ENCODE measurements around the gene ERFE. TPM values are rescaled to one million over a fixed set of nuclear protein-coding genes. Genes with fewer than 3 reads are reported as not detected.

ERFE gene
- total and polyA plus RNA-seq, 2 of the 13 experiments (the other 11 are each of a cell fraction or from before 2014, with no cell fraction given), result 0.09 TPM; not detected in 1

DNA sequence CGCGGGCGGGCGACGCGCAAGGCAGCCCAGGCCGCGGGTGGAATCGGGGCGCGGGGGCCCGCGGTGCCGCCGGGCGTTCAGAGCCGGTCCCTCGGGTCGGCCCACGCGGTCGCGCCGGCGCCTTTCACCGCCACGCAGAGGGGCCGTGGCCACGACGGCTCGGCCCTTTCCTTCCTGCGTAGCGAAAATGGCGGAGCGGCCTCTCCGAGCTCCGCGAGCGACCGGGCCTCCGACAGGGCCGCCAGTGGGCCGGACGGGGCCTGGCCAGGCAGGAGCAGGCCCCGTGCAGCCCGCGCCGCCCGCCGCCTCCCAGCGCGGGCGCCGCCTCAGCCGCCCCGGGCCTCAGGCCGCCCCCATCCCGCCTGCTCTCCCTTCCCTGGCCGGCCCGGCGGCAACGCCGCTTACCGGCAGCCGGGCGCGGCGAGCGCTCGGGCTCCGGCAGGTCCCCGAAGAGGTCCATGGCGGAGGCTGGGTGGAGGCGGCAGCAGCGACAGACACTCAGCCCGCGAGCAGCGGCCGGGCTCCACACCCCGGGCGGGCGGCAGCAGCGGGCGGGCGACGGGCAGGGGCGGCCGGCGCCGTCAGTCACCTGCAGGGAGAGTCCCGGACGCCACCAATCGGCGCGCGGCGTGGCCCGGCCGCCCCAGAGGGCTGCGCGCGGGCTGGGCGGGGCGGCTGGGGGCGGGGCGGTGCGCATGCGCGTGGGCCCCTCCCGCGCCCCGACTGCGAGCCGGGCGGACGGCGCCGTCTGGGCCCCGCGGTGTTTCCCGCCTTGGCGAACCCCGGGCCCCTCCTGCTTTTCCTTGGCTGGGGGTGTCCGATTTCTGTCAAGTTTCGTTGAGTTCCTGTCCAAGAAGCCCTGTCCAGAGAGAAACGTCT, 44.6 kb downstream of the ERFE start, which contains the start of gene ILKAP (continued):
- TF ChIP-seq MAFK (conservative IDR thresholded peaks at IDR 0.05 in 1 of 2, IDR thresholded peaks at IDR 0.05 in 1 of 2; ENCODE audit: low read length in 2 of 2), result no peak
- TF ChIP-seq ZNF670 (CRISPR knock-in tag; IDR thresholded peaks at IDR 0.05; ENCODE audit: borderline replicate concordance), result peak; percentile 5; the same call in 1 of the 2 replicates
- no peak for TF ChIP-seq ZMYM2 (CRISPR knock-in tag; IDR thresholded peaks at IDR 0.05)
- TF ChIP-seq MAX (IDR thresholded peaks at IDR 0.05), result peak; percentile 87
- peak; percentile 92 for TF ChIP-seq ZFY (CRISPR knock-in tag; IDR thresholded peaks at IDR 0.05)
- TF ChIP-seq ZNF749 (CRISPR knock-in tag; IDR thresholded peaks at IDR 0.05; ENCODE audit: borderline replicate concordance), result 0 out of 2 replicates have a peak, but pooled peaks have one; percentile 45
- no peak for TF ChIP-seq SYNCRIP (IDR thresholded peaks at IDR 0.05; ENCODE audit: insufficient read depth, low read depth, low read length)
- no peak for TF ChIP-seq RELA (CRISPR knock-in tag; IDR thresholded peaks at IDR 0.05)
- TF ChIP-seq ARNT2 (CRISPR knock-in tag; IDR thresholded peaks at IDR 0.05; ENCODE audit: low read depth), result peak; percentile 90
- TF ChIP-seq NONO (IDR thresholded peaks at IDR 0.05), result no peak
- 0 out of 2 replicates have a peak, but pooled peaks have one; percentile 33 for TF ChIP-seq NONO (CRISPR knock-in tag; conservative IDR thresholded peaks at IDR 0.05)
- TF ChIP-seq, protein P1, sequence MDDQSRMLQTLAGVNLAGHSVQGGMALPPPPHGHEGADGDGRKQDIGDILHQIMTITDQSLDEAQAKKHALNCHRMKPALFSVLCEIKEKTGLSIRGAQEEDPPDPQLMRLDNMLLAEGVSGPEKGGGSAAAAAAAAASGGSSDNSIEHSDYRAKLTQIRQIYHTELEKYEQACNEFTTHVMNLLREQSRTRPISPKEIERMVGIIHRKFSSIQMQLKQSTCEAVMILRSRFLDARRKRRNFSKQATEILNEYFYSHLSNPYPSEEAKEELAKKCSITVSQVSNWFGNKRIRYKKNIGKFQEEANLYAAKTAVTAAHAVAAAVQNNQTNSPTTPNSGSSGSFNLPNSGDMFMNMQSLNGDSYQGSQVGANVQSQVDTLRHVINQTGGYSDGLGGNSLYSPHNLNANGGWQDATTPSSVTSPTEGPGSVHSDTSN (CRISPR knock-in tag; IDR thresholded peaks at IDR 0.05; ENCODE audit: borderline replicate concordance), result peak; percentile 34; the same call in 1 of the 2 replicates
- no peak for TF ChIP-seq ZBTB8A (CRISPR knock-in tag; IDR thresholded peaks at IDR 0.05; ENCODE audit: borderline replicate concordance, low read depth)
- TF ChIP-seq KLF15 (CRISPR knock-in tag; IDR thresholded peaks at IDR 0.05; ENCODE audit: borderline replicate concordance), result no peak
- peak; percentile 38 for TF ChIP-seq NFAT5 (CRISPR knock-in tag; IDR thresholded peaks at IDR 0.05)
- no peak for TF ChIP-seq SATB2 (CRISPR knock-in tag; IDR thresholded peaks at IDR 0.05)

Data from HepG2 (cell line).